Nucleus accumbens (tissue), 56 donors: ENCODE measurements around the gene PAX5.

Experiments
- DNase-seq, 56 donors: peaks; one replicate each; lab custom pipeline; 2025; lab: John Stamatoyannopoulos, UW

The PAX5 gene

DNA sequence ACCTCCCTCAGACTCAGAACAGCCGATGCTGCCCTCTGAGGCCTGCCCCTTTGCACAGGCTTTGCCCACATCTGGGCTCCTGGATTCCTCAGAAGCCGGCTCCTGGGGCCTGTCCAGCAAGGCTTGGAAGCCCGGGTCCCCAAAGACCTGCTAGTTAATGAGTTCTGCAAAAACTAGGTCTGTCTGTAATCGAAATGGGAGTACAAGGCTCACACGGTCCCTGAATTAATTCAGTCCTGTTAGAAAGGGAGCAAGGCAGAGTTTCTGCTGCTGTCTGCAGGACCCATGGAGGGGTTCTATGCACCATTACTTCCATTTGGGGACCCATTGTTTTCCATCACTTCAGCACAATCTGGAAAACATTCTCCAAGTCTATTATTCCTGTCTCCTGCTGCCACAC lies 239.6 kb downstream of the PAX5 start:
- no peak for DNase-seq

DNA sequence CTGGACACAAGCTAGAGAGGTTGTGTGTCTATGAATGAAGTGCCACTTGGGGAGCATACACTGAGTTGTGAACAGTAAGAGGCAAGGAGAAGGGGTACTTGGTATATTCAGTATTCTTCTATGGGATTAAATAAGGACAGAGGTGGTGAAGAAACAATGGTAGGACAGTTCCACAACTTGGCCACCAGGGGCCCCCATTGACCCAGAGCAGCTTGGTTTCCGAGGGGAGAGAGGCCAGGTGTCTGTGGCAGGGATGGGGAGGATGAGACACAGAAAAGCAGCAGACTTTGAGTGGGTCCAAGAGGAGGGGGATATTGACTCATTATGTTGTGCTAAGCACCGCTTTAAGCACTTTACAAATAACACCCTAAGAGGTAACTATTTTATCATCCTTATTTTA lies 240.8 kb downstream of the PAX5 start:
- DNase-seq = no peak

DNA sequence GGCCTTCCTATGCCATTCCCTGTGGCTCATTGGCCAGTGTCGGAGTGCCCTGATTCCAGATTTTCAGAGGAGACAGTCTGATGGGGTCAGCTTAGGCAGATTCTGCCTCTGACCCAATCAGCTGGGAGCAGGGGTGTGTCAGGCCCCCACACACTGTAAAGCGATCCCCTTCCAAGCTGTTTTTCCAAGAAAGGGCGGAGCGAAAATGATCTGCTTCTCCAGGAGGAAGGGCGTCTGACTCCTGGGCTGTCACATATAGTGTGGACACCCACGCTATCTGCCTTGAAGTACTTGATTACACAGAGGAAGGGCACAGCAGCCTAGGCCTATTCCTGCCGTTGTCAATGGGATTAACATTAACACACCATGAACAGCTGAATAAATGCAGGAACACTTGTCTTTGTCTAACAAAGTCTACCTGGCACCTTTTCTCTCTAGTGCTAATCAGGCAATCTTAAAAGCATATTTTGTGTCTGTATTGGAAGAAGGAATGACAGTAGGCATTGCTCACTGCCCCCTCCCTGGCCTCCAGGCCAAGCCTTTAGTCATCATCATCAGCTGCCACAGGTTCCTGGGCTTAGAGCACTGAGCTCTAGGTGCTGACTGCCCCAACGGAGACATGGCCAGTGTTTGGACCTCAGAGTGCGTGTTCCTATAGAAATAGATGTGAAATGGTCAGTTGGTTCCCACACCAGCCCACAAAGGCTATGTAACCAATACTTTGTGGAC lies 242.7 kb downstream of the PAX5 start:
- DNase-seq = no peak

DNA sequence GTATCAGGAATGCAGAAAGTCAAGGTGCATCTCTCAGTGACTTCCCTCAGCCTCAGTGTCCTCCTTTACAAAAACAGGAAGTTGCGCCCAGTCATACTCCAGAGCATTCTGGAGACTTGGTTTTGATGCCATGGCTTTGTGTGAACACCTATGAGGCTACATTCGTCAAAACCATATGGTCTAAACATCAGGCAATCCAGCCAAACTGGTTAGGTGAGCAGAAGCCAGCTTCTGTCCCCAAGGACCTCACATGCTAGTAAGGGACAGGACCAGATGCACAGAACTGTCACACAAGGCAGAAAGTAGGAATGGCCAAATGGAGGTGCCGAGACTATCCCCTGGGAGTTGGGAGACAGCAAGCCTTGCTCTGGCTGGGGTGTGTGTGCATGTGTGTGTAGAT lies 244.2 kb downstream of the PAX5 start:
- no peak for DNase-seq

DNA sequence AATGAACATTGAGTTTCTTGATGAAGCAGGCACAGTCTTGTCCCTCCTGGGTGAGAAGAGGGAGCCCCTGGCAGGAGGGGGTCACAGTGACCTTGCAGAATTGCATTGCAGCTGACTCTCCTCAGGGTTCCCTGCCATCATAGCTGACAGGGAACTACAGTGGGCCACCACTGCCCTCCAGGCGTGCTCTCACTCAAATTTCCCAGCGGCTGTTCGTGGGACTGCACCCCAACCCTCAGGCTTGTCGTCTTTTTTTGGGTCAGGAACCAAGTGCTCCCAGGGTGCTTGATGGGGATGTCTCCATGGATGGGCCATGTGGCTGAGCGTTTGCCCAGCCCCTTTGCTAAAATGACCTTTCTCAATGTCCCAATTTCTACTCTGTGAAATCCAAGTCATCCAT lies 245.5 kb downstream of the PAX5 start:
- no peak for DNase-seq

DNA sequence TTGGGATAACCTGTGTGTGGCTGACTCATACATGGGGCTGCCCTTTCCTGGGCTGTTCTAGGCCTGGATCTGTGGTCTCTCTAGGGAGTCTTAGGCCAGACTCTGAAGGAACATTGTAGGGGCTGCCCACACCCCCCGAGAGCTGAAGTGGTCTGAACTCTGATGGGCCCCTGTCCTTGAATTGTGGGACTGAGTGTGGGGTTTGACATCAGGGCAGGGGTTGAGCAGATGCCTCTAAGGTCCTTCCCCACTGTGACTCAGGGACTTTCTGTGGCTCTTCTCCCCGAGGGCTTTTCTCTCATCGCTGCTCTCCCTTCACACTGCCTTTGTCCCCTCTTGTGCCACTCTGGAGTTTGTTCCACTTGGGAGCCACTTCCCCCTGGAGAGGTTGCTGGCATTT lies 246.4 kb downstream of the PAX5 start:
- no peak for DNase-seq
